Measurements from ENCODE around the gene U2SURP. TPM values are rescaled to one million over a fixed set of nuclear protein-coding genes. Genes with fewer than 3 reads are reported as not detected.

Gene U2SURP
- total RNA-seq, 1 donor from 2014 or later: 125 TPM

Other genes with a start within 250 kb of the U2SURP start
- 22.6 TPM for gene PCOLCE2, start 112.5 kb upstream of the U2SURP start, total RNA-seq
- 0.13 TPM for gene PAQR9, start 37.9 kb upstream of the U2SURP start, total RNA-seq
- gene CHST2, start 118.2 kb downstream of the U2SURP start, total RNA-seq: 37.1 TPM

All from sciatic nerve (tissue), 1 donor.